RWPE2 (cell line): Measurements from ENCODE around the gene RTEL1.

ENCODE experiments used
- ATAC-seq: fragments of 200-7000 bp; cut with Tn5 transposase; 3 replicates; pipeline ENCODE4 v1.9.1; 2021; ENCODE audit warnings: low read depth
- DNase-seq: peaks from one replicate; pipeline ENCODE4 v3.0.0-alpha.2; 2020; ENCODE audit warnings: low spot score
- H3K27ac ChIP-seq: fragments of 450-650 bp; 2 replicates; pipeline ENCODE4 v1.5.1; 2017; ENCODE audit warnings: mild to moderate bottlenecking; ENCODE audit not compliant: poor library complexity, severe bottlenecking
- H3K27me3 ChIP-seq: fragments of 250-450 bp; sonication (Bioruptor Pico); 2 replicates; pipeline ENCODE4 v1.5.1; 2021; ENCODE audit warnings: mild to moderate bottlenecking, moderate library complexity; ENCODE audit not compliant: insufficient read depth, poor library complexity, severe bottlenecking
- H3K36me3 ChIP-seq: fragments of 250-450 bp; sonication (Bioruptor Pico); 2 replicates; pipeline ENCODE4 v1.5.1; 2020; ENCODE audit warnings: low read depth, mild to moderate bottlenecking, moderate library complexity
- H3K4me1 ChIP-seq: fragments of 250-450 bp; sonication (Bioruptor Pico); 2 replicates; pipeline ENCODE4 v1.5.1; 2021; ENCODE audit warnings: mild to moderate bottlenecking, moderate library complexity; ENCODE audit not compliant: insufficient read depth, poor library complexity, severe bottlenecking
- H3K4me3 ChIP-seq: fragments of 250-450 bp; sonication (Bioruptor Pico); 2 replicates; pipeline ENCODE4 v1.5.1; 2021; ENCODE audit warnings: mild to moderate bottlenecking, moderate library complexity; ENCODE audit not compliant: severe bottlenecking
- H3K9me3 ChIP-seq: fragments of 250-450 bp; sonication (Bioruptor Pico); 2 replicates; pipeline ENCODE4 v1.5.1; 2021; ENCODE audit warnings: mild to moderate bottlenecking, moderate library complexity; ENCODE audit not compliant: severe bottlenecking
- TF ChIP-seq, protein P1 (sequence below): fragments of 450-650 bp; IDR thresholded peaks from one replicate; pipeline ENCODE4 v1.5.1; 2017; ENCODE audit warnings: mild to moderate bottlenecking, moderate library complexity; ENCODE audit not compliant: poor library complexity, severe bottlenecking

RTEL1 gene

DNA sequence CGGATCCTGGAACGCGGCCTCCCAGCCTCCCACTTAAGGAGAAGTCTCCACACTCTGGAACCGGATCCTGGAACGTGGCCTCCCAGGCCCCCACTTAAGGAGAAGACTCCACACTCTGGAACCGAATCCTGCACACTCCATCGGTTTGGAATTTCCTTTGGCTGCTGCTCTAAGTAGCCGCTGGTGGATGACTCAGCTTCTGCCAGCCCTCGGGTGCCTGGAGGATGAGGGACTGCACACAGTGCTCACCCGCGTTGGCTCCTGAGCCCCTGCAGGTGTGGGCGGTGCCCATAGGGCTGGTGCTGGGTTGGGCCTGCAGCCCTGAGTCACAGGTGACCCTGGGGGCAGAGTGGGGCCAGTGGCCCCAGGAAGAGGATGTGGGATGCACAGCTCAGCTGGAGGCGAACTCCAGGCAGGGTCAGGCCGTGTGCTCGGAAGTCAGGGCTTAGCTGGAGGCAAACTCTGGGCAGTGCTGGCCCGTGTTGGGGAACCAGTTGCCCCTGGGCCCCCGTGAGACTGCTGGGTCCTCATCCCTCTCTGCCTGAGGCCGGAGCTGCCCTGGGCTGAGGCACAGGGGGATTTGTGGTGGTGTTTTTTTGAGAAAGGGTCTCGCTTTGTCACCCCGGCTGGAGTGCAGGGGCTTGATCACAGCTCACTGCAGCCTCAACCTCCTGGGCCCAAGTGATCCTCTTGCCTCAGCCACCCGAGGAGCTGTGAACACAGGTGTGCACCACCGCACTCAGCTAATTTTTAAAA is 24.4 kb downstream of the RTEL1 start:
- Histone ChIP-seq H3K4me1 (peaks cover 37% of the 10 kb centered on the region), H3K36me3 (peaks cover 27% of the 10 kb centered on the region), H3K27me3 (no peaks in the 10 kb centered on the region), H3K9me3 (no peaks in the 10 kb centered on the region), H3K27ac (peak overlapping the region; percentile 96), H3K4me3 (no peak overlapping the region)
- DNase-seq, result peak; percentile 86
- peak; percentile 96 for ATAC-seq
- TF ChIP-seq, protein P1, sequence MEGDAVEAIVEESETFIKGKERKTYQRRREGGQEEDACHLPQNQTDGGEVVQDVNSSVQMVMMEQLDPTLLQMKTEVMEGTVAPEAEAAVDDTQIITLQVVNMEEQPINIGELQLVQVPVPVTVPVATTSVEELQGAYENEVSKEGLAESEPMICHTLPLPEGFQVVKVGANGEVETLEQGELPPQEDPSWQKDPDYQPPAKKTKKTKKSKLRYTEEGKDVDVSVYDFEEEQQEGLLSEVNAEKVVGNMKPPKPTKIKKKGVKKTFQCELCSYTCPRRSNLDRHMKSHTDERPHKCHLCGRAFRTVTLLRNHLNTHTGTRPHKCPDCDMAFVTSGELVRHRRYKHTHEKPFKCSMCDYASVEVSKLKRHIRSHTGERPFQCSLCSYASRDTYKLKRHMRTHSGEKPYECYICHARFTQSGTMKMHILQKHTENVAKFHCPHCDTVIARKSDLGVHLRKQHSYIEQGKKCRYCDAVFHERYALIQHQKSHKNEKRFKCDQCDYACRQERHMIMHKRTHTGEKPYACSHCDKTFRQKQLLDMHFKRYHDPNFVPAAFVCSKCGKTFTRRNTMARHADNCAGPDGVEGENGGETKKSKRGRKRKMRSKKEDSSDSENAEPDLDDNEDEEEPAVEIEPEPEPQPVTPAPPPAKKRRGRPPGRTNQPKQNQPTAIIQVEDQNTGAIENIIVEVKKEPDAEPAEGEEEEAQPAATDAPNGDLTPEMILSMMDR, result no peak

DNA sequence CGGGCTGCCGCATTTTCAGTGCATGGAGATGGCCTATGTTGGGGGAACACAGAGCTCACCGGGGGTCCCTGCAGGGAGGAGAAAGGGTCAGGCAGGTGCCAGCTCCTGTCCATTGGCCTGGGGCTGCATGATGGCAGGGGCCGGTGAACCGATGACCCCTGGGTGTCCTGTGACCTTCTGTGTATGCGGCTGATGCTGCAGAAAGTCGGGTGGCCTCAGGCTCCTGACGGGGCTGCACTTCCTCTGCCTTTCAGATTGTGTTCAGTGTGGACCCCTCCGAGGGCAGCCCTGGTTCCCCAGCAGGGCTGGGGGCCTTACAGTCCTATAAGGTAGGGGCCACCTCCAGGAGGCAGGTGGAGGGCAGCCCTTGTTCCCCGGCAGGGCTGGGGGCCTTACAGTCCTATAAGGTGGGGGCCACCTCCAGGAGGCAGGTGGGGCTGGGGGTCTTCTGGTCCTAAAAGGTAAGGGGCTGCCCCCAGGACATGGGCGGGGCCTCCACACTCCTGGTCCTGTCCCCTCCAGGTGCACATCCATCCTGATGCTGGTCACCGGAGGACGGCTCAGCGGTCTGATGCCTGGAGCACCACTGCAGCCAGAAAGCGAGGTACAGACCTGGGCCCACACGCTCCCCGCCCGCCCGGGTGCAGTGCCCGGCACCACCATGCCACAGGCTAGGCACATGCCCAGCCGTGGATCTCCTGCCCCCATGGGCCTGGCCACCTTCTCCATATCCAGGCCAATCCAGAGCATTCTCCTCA is 27.3 kb downstream of the RTEL1 start:
- TF ChIP-seq, protein P1, result no peak
- H3K9me3 ChIP-seq, result no peaks in the 10 kb centered on the region
- H3K27ac ChIP-seq, result peak overlapping the region; percentile 96
- peaks cover 26% of the 10 kb centered on the region for H3K36me3 ChIP-seq
- H3K4me3 ChIP-seq, result no peak overlapping the region
- peaks cover 37% of the 10 kb centered on the region for H3K4me1 ChIP-seq
- DNase-seq, result peak; percentile 87
- no peak for ATAC-seq
- no peaks in the 10 kb centered on the region for H3K27me3 ChIP-seq

GRCh38 chr20:63686094-63686491 is 28.0 kb downstream of the RTEL1 start:
- Histone ChIP-seq H3K27me3 (no peaks in the 10 kb centered on the region), H3K4me1 (peaks cover 37% of the 10 kb centered on the region), H3K27ac (peak overlapping the region; percentile 96), H3K4me3 (no peak overlapping the region), H3K9me3 (no peaks in the 10 kb centered on the region), H3K36me3 (peaks cover 19% of the 10 kb centered on the region)
- no peak for ATAC-seq
- TF ChIP-seq, protein P1, result no peak
- peak; percentile 87 for DNase-seq

DNA sequence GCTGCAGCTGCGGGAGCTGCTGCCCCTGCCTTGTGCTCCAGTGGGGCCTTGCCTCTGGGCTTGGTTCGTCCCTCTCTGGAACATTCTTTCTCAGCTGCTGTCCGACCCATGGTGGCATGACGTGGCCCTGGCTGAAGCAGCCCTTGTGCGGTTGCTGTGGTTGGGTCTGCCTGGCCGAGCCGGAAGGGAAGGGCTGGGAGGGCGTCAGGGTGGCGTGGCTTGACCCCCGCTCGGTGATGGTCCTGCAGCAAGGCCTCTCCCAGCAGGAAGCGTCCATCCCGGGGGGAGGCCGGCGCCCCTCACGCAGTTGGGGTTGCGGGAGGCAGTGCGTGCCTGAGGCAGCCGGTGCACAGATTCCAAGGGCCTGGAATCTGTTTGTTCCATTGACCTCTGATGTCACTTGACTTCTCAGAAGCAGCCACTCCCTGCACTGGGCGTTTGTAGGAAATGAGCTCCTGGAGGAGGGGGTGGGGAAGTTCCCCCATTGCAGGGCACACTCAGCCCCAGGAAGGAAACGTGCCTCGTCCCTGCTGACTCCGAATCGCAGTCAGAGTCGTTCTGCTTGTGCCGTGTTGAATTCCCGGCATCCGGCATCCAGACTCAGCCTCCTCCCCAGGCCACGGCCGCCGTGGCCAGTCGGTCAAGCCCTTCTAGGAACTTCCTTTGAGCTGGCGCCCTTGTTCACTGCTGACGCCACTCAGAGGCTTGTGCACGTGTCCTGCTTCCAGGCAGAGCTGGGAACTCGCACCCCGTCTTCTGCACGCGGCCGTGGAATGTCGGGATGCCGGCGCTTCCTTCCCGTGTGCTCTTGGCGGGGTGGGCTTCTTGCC is 28.6 kb downstream of the RTEL1 start:
- ATAC-seq (no peak), DNase-seq (peak; percentile 89)
- TF ChIP-seq, protein P1, result no peak
- Histone ChIP-seq H3K27me3 (no peaks in the 10 kb centered on the region), H3K4me1 (peaks cover 34% of the 10 kb centered on the region), H3K4me3 (no peak overlapping the region), H3K9me3 (no peaks in the 10 kb centered on the region), H3K27ac (peak overlapping the region; percentile 96), H3K36me3 (peaks cover 15% of the 10 kb centered on the region)
